ENCODE data around the gene ANXA3.

DNA sequence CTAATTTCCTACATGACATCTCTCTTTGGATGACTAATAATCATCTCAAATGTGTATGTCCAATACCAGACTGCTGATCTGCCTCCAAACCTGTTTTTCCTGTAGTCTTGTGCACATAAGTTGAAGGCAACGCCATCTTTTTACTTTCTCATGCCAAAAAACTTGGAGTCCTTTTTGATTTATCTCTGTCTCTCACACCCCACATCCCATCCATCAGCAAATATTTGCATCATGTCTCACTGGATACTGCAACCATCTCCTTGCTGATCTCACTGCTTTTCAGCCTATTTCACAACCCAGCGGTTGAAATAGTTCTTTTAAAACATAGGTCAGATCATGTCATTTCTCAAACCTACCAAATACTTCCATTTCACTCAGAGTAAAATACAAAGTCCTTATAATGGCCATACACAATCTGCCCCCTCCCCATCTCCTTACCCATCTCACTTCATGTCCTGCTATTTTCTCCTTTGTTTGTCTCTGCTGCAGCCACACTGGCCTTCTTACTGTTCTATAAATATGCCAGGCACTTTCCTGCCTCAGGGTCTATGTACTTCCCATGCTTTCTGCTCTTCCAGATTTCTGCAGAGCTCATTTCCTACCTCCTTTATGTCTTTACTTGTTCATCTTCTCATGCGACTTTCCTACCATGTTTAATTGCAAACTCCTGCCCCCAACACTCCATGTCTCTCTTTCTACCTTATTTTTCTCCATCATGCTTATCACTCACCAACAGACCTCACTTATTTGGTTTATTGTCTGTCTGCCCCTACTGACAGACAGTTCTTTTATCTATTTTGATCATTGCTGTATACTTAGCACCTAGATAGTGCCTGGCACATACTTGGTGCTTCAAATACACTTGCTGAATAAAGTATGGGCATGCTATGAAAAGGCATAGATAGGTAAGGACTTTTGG is 98.8 kb downstream of the ANXA3 start:
- TF ChIP-seq EZH2 (IDR thresholded peaks at IDR 0.05; ENCODE audit: borderline replicate concordance, insufficient read depth, low read depth, low read length, poor library complexity, severe bottlenecking) = no peak
- TF ChIP-seq, protein P1, sequence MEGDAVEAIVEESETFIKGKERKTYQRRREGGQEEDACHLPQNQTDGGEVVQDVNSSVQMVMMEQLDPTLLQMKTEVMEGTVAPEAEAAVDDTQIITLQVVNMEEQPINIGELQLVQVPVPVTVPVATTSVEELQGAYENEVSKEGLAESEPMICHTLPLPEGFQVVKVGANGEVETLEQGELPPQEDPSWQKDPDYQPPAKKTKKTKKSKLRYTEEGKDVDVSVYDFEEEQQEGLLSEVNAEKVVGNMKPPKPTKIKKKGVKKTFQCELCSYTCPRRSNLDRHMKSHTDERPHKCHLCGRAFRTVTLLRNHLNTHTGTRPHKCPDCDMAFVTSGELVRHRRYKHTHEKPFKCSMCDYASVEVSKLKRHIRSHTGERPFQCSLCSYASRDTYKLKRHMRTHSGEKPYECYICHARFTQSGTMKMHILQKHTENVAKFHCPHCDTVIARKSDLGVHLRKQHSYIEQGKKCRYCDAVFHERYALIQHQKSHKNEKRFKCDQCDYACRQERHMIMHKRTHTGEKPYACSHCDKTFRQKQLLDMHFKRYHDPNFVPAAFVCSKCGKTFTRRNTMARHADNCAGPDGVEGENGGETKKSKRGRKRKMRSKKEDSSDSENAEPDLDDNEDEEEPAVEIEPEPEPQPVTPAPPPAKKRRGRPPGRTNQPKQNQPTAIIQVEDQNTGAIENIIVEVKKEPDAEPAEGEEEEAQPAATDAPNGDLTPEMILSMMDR (IDR thresholded peaks at IDR 0.05) = no peak

All from B cell (primary cell).